Sigmoid colon (tissue), 4 donors: ENCODE results near the gene MYCBPAP.

Source experiments
- CTCF ChIP-seq, 4 experiments: fragments of 450-650 bp in 3 of 4; fragments of 200-600 bp in 1 of 4; IDR thresholded peaks; one replicate each; pipeline ENCODE4 v1.5.1; 2016 to 2019; ENCODE audit warnings: antibody characterized with exemption in 4 of 4, mild to moderate bottlenecking in 3 of 4, moderate library complexity in 2 of 4
- EP300 ChIP-seq, 4 donors: sonication (generic); formaldehyde crosslinking; IDR thresholded peaks; one replicate each; pipeline ENCODE4 v1.6.1; 2017; ENCODE audit warnings: antibody characterized with exemption in 4 of 4
- POLR2A ChIP-seq, 2 donors: fragments of 450-650 bp; IDR thresholded peaks; one replicate each; pipeline ENCODE4 v1.6.1; 2016; ENCODE audit warnings: antibody characterized with exemption in 2 of 2, mild to moderate bottlenecking in 2 of 2, moderate library complexity in 2 of 2
- POLR2AphosphoS5 ChIP-seq, 4 donors: sonication (generic); formaldehyde crosslinking; IDR thresholded peaks; one replicate each; pipeline ENCODE4 v1.6.1; 2017; ENCODE audit warnings: antibody characterized with exemption in 4 of 4

DNA sequence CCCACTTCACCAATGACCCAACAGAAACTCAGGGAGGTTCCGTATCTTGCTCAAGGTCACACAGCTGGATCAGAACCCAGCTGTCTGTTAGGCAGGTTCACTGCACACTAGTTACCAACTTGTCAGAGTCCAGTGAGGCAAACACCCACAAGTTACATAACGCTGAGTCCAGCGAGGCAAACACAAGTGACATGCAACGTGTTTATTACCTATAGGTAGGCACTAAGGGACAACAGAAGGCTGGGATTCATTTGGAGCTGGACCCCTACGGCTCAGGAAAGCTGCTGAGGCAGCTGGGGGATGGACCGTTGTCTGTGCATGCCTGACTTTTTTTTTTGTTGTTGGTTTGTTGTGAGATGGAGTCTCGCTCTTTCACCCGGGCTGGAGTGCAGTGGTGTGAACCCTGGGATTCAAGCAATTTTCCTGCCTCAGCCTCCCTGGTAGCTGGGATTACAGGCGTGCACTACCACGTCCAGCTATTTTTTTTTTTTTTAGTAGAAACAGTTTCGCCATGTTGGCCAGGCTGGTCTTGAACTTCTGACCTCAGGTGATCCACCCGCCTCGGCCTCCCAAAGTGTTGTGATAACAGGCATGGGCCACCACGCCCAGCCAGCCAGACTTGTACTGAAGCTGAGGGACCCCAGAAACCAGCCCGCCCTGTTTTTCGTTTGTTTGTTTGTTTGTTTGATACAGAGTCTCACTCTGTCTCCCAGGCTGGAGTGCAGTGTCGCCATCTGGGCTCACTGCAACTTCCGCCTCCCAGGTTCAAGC, 31.5 kb upstream of the MYCBPAP start:
- no peak for TF ChIP-seq CTCF (IDR thresholded peaks at IDR 0.05)
- TF ChIP-seq POLR2A (IDR thresholded peaks at IDR 0.05) = no peak
- TF ChIP-seq EP300 (IDR thresholded peaks at IDR 0.05) = no peak
- no peak for TF ChIP-seq POLR2AphosphoS5 (IDR thresholded peaks at IDR 0.05)
